Mammary epithelial cell (primary cell): Measurements from ENCODE around the gene TBCCD1.
"Not testable (repeated sequence)": the region's sequence is repeated elsewhere in the genome, so short reads cannot be mapped to it uniquely, and the experiment has no call there.

Experiments
- CTCF ChIP-seq, 2 donors: IDR thresholded peaks in 1 of 2; conservative IDR thresholded peaks in 1 of 2; 2 replicates each; pipeline ENCODE4 v1.5.1; 2011 to 2012; ENCODE audit warnings: inconsistent platforms in 2 of 2, low read length in 2 of 2, mild to moderate bottlenecking in 2 of 2, control low read depth in 1 of 2, low read depth in 1 of 2; ENCODE audit not compliant: insufficient read depth in 1 of 2; ENCODE audit errors: extremely low read depth in 1 of 2
- EZH2 ChIP-seq: IDR thresholded peaks from 2 replicates; pipeline ENCODE4 v1.6.1; 2012; ENCODE audit warnings: low read length, inconsistent platforms, borderline replicate concordance

DNA sequence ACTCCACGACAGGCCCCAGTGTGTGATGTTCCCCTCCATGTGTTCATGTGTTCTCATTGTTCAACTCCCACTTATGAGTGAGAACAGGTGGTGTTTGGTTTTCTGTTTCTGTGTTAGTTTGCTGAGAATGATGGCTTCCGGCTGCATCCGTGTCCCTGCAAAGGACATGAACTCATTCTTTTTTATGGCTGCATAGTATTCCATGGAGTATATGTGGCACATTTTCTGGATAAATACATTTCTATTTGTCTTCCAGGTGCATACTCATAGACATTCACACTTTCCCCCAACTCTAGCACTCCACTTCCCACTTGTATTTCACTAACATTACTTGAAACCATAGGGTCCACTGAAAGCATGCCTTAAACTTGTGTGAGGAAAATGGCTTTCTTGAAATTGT is 35.4 kb downstream of the TBCCD1 start:
- TF ChIP-seq EZH2; CTCF (conservative IDR thresholded peaks at IDR 0.05 in 1 of 2, IDR thresholded peaks at IDR 0.05 in 1 of 2; ENCODE audit: extremely low read depth in 1 of 2, insufficient read depth in 1 of 2, low read depth in 1 of 2, low read length in 2 of 2): not testable (repeated sequence)
